ENCODE measurements around the gene TWNK. TPM values are rescaled to one million over a fixed set of nuclear protein-coding genes. Genes with fewer than 3 reads are reported as not detected.
A peak's percentile ranks its signal among the peaks of the same experiment; 100 is the strongest.
"Not testable (repeated sequence)": the region's sequence is repeated elsewhere in the genome, so short reads cannot be mapped to it uniquely, and the experiment has no call there.

Gene TWNK
- total RNA-seq, 1 donor = 3.9 TPM

GRCh38 chr10:101030496-101031127 is 43.3 kb downstream of the TWNK start:
- peak overlapping the region; percentile 94 for H3K4me3 ChIP-seq (ENCODE audit: low read depth, low read length)
- no peak for TF ChIP-seq CTCF (IDR thresholded peaks at IDR 0.05; ENCODE audit: insufficient read depth, low read depth, low read length)
- DNase-seq (ENCODE audit: low read depth) = no peak

- H3K4me3 ChIP-seq (ENCODE audit: low read depth, low read length) = peak within 1 kb of the TSS; percentile 94
- DNase-seq (ENCODE audit: low read depth) = peak; percentile 96
- no peak for TF ChIP-seq CTCF (IDR thresholded peaks at IDR 0.05; ENCODE audit: insufficient read depth, low read depth, low read length)
Observed at GRCh38 chr10:101031128-101031795, 43.9 kb downstream of the TWNK start, which contains the start of the genes PDZD7 and SFXN3. Gene PDZD7 (minus strand): TSS chr10:101031129. CDS start chr10:101030219, 910 bp downstream. Gene SFXN3 (plus strand): TSS chr10:101031234. CDS start chr10:101034695, 3,461 bp downstream.

GRCh38 chr10:101031796-101032636 is 44.7 kb downstream of the TWNK start:
- H3K4me3 ChIP-seq (ENCODE audit: low read depth, low read length) = peak overlapping the region; percentile 94
- no peak for TF ChIP-seq CTCF (IDR thresholded peaks at IDR 0.05; ENCODE audit: insufficient read depth, low read depth, low read length)
- DNase-seq (ENCODE audit: low read depth) = peak; percentile 75

GRCh38 chr10:101032637-101033224 is 45.4 kb downstream of the TWNK start:
- no peak for TF ChIP-seq CTCF (IDR thresholded peaks at IDR 0.05; ENCODE audit: insufficient read depth, low read depth, low read length)
- peak; percentile 91 for DNase-seq (ENCODE audit: low read depth)
- H3K4me3 ChIP-seq (ENCODE audit: low read depth, low read length) = peak overlapping the region; percentile 94

- no peak for DNase-seq (ENCODE audit: low read depth)
- H3K4me3 ChIP-seq (ENCODE audit: low read depth, low read length) = peak overlapping the region; percentile 94
- no peak for TF ChIP-seq CTCF (IDR thresholded peaks at IDR 0.05; ENCODE audit: insufficient read depth, low read depth, low read length)
Observed at GRCh38 chr10:101033276-101033675, 45.9 kb downstream of the TWNK start.

- H3K4me3 ChIP-seq (ENCODE audit: low read depth, low read length); DNase-seq (ENCODE audit: low read depth): not testable (repeated sequence)
Observed at GRCh38 chr10:101034404-101034803, 47.1 kb downstream of the TWNK start.
